GM12878 (cell line): Measurements from ENCODE around the gene NDOR1. TPM values are rescaled to one million over a fixed set of nuclear protein-coding genes. Genes with fewer than 3 reads are reported as not detected.

Experiments
- ATAC-seq: fragments of 200-7000 bp; cut with Tn5 transposase; 3 replicates; pipeline ENCODE4 v1.9.1; 2020; ENCODE audit warnings: mild to moderate bottlenecking, moderate library complexity
- BruUV-seq: library from RNA; stranded (reverse); fragments of 400-500 nt; replicated peaks from 2 replicates; lab custom pipeline; 2021; lab: Mats Ljungman, UMichigan
- CTCF ChIA-PET: fragments of 300-600 bp; sonication (Branson Sonifier 250); formaldehyde crosslinking; extraction: SDS; loops from one replicate; lab custom pipeline; 2021; ENCODE audit warnings: inconsistent platforms; lab: Yijun Ruan, JAX
- POLR2A ChIA-PET: fragments of 350-600 bp; formaldehyde crosslinking; extraction: SDS; loops from one replicate; lab custom pipeline; 2021; ENCODE audit warnings: inconsistent platforms; lab: Charles Lee
- RAD21 ChIA-PET: fragments of 300-600 bp; sonication (Branson Sonifier 250); formaldehyde crosslinking; loops from one replicate; lab custom pipeline; 2023; ENCODE audit warnings: antibody characterized with exemption; ENCODE audit not compliant: unreplicated experiment; lab: Charles Lee
- SMC1A ChIA-PET: fragments of 300-600 bp; sonication (Branson Sonifier 250); formaldehyde crosslinking; loops from one replicate; lab custom pipeline; 2023; ENCODE audit not compliant: unreplicated experiment, uncharacterized antibody; lab: Charles Lee
- DNase-seq: peaks from one replicate; pipeline ENCODE4 v3.0.0-alpha.2; 2011; ENCODE audit warnings: low read depth, low spot score
- FAIRE-seq: peaks from 3 replicates; lab custom pipeline; 2011; peaks lifted over from hg19 to GRCh38; lab: Jason Lieb, UNC
- H2AFZ ChIP-seq: 2 replicates; pipeline ENCODE4 v1.6.0; 2011; ENCODE audit warnings: low read depth, low read length, control low read depth; ENCODE audit not compliant: control insufficient read depth
- H3K27ac ChIP-seq: 2 replicates; pipeline ENCODE4 v1.5.1; 2011; ENCODE audit warnings: control low read depth; ENCODE audit not compliant: control insufficient read depth, insufficient read depth
- H3K27me3 ChIP-seq, 2 experiments: replicated peaks in 1 of 2; 2 replicates each; pipeline versions ENCODE4 v1.6.0 to v1.6.1; 2011; ENCODE audit warnings: low read length in 1 of 2; ENCODE audit not compliant: control insufficient read depth in 2 of 2, insufficient read depth in 2 of 2
- H3K36me3 ChIP-seq, 2 experiments: 2 replicates each; pipeline ENCODE4 v1.5.1; 2011; ENCODE audit warnings: low read length in 1 of 2; ENCODE audit not compliant: control insufficient read depth in 2 of 2, insufficient read depth in 2 of 2
- H3K4me1 ChIP-seq: 2 replicates; pipeline ENCODE4 v1.6.1; 2011; ENCODE audit warnings: mild to moderate bottlenecking, low read length, moderate library complexity, mixed read lengths; ENCODE audit not compliant: control insufficient read depth, insufficient read depth
- H3K4me2 ChIP-seq: 2 replicates; pipeline ENCODE4 v1.6.0; 2011; ENCODE audit warnings: control low read depth; ENCODE audit not compliant: control insufficient read depth, insufficient read depth
- H3K4me3 ChIP-seq: fragments of 200-600 bp; sonication (generic); 2 replicates; pipeline ENCODE4 v1.5.1; 2016
- H3K79me2 ChIP-seq: 2 replicates; pipeline ENCODE4 v1.6.0; 2011; ENCODE audit warnings: low read length; ENCODE audit not compliant: control insufficient read depth, insufficient read depth
- H3K9ac ChIP-seq: 2 replicates; pipeline ENCODE4 v1.8.0; 2011; ENCODE audit warnings: low read length, control low read depth, mixed read lengths; ENCODE audit not compliant: control insufficient read depth, insufficient read depth
- H3K9me3 ChIP-seq: replicated peaks from 3 replicates; pipeline ENCODE4 v1.5.1; 2011; ENCODE audit warnings: mild to moderate bottlenecking, low read length; ENCODE audit not compliant: control insufficient read depth, insufficient read depth
- H4K20me1 ChIP-seq: 2 replicates; pipeline ENCODE4 v1.6.0; 2011; ENCODE audit not compliant: control insufficient read depth, insufficient read depth
- BMI1 ChIP-seq: fragments of 450-650 bp; IDR thresholded peaks from 2 replicates; pipeline ENCODE4 v1.6.1; 2016; ENCODE audit warnings: mild to moderate bottlenecking, moderate library complexity, borderline replicate concordance
- CHD4 ChIP-seq: fragments of 200-600 bp; sonication (generic); IDR thresholded peaks from 2 replicates; pipeline ENCODE4 v1.6.1; 2016; ENCODE audit warnings: mild to moderate bottlenecking
- DPF2 ChIP-seq: fragments of 450-650 bp; IDR thresholded peaks from 2 replicates; pipeline ENCODE4 v1.6.1; 2017; ENCODE audit warnings: mild to moderate bottlenecking
- EGR1 ChIP-seq, 2 experiments: IDR thresholded peaks; 1 replicate in 1 of 2; 2 replicates in 1 of 2; pipeline ENCODE4 v1.6.1; 2011 to 2012; ENCODE audit warnings: low read depth in 2 of 2, low read length in 2 of 2, borderline replicate concordance in 1 of 2, mild to moderate bottlenecking in 1 of 2, moderate library complexity in 1 of 2
- IKZF1 ChIP-seq: fragments of 450-650 bp; conservative IDR thresholded peaks from 2 replicates; pipeline ENCODE4 v1.6.1; 2017; ENCODE audit warnings: antibody characterized with exemption, mild to moderate bottlenecking
- MYC ChIP-seq: IDR thresholded peaks from 2 replicates; pipeline ENCODE4 v1.6.1; 2011; ENCODE audit warnings: mild to moderate bottlenecking, low read length, moderate library complexity, inconsistent platforms; ENCODE audit not compliant: insufficient read depth, insufficient replicate concordance, insufficient read length, severe bottlenecking
- NFXL1 ChIP-seq: fragments of 450-650 bp; IDR thresholded peaks from 2 replicates; pipeline ENCODE4 v1.6.1; 2017; ENCODE audit warnings: antibody characterized with exemption, mild to moderate bottlenecking, borderline replicate concordance
- NR2F1 ChIP-seq: fragments of 450-650 bp; conservative IDR thresholded peaks from 2 replicates; pipeline ENCODE4 v1.6.1; 2017; ENCODE audit warnings: mild to moderate bottlenecking
- POLR2AphosphoS5 ChIP-seq: IDR thresholded peaks from 2 replicates; pipeline ENCODE4 v1.6.1; 2011; ENCODE audit warnings: mild to moderate bottlenecking, low read length, inconsistent platforms
- SREBF2 ChIP-seq: IDR thresholded peaks from 2 replicates; pipeline ENCODE4 v1.6.1; 2012; ENCODE audit warnings: mild to moderate bottlenecking, low read length
- STAT1 ChIP-seq: fragments of 450-650 bp; conservative IDR thresholded peaks from 2 replicates; pipeline ENCODE4 v1.6.1; 2014; ENCODE audit warnings: antibody characterized with exemption, mild to moderate bottlenecking
- TARDBP ChIP-seq: IDR thresholded peaks from 2 replicates; pipeline ENCODE4 v1.6.1; 2016; ENCODE audit warnings: borderline replicate concordance
- ZNF217 ChIP-seq: fragments of 450-650 bp; IDR thresholded peaks from 2 replicates; pipeline ENCODE4 v1.6.1; 2017; ENCODE audit warnings: antibody characterized with exemption, mild to moderate bottlenecking
- ZNF24 ChIP-seq: fragments of 450-650 bp; IDR thresholded peaks from 2 replicates; pipeline ENCODE4 v1.6.1; 2017; ENCODE audit warnings: antibody characterized with exemption, mild to moderate bottlenecking
- ZZZ3 ChIP-seq: IDR thresholded peaks from 2 replicates; pipeline ENCODE4 v1.6.1; 2011; ENCODE audit warnings: low read depth; ENCODE audit not compliant: control insufficient read depth, insufficient read length
- WGBS: methylation state at CpG from one replicate; pipeline ENCODE4 v1.1.6; 2016; ENCODE audit warnings: low lambda C conversion rate; ENCODE audit not compliant: insufficient replicate concordance, insufficient coverage; ENCODE audit errors: missing lambda C conversion rate; 5-methylcytosine and 5-hydroxymethylcytosine counted together
- in situ Hi-C: fragments of 300-500 bp; cut with MboI; formaldehyde crosslinking; loops from 9 replicates; pipeline ENCODE4 v1.14.3; 2018; ENCODE audit warnings: mixed read lengths
- intact Hi-C: fragments of 100-400 bp; cut with micrococcal nuclease; formaldehyde crosslinking; loops from one replicate; pipeline ENCODE4 v1.14.2; 2022; ENCODE audit not compliant: unreplicated experiment
- polyA plus RNA-seq, 11 experiments: library from polyadenylated mRNA; depleted of rRNA in 4 of 11; unstranded in 6 of 11; stranded (reverse) in 5 of 11; fragments of >200 nt; fragmentation: Nextera tagmentation in 4 of 11; fragmentation: Illumina TruSeq in 1 of 11; extraction: Ambion mirVana in 4 of 11; extraction: Trizol in 1 of 11; gene quantifications; 1 replicate in 1 of 11; 2 replicates in 10 of 11; pipeline versions ENCODE4 v1.2.1 to v1.2.3, GENCODE V29; 2011 to 2016; ENCODE audit warnings: inconsistent platforms in 2 of 11, missing spikeins in 2 of 11, low read depth in 1 of 11
- total RNA-seq, 4 experiments: library from RNA; depleted of rRNA in 3 of 4; stranded (reverse); fragments of >200 nt in 3 of 4; fragmentation: Illumina TruSeq in 1 of 4; extraction: Trizol in 1 of 4; gene quantifications; 2 replicates each; pipeline versions ENCODE4 v1.2.1 to v1.2.3, GENCODE V29; 2013 to 2021
- TF ChIP-seq, protein P1 (sequence below): fragments of 450-650 bp; formaldehyde crosslinking; IDR thresholded peaks from 2 replicates; pipeline ENCODE4 v1.4.0; 2022; ENCODE audit warnings: mild to moderate bottlenecking, moderate library complexity
- TF ChIP-seq, protein P2 (sequence below): IDR thresholded peaks from 2 replicates; pipeline ENCODE4 v1.6.1; 2011; ENCODE audit warnings: borderline replicate concordance, low read depth, mild to moderate bottlenecking, moderate library complexity, low read length; ENCODE audit not compliant: insufficient read depth, poor library complexity, severe bottlenecking
- TF ChIP-seq, protein P3 (sequence below): fragments of 150-350 bp; IDR thresholded peaks from 2 replicates; pipeline ENCODE4 v1.6.1; 2014; ENCODE audit warnings: mild to moderate bottlenecking, low read depth, low read length

NDOR1 gene
- total and polyA plus RNA-seq, 10 of the 15 experiments (the other 5 are each of a cell fraction or from before 2014, with no cell fraction given): 0.04 to 32.9 (median 11.1) TPM

DNA sequence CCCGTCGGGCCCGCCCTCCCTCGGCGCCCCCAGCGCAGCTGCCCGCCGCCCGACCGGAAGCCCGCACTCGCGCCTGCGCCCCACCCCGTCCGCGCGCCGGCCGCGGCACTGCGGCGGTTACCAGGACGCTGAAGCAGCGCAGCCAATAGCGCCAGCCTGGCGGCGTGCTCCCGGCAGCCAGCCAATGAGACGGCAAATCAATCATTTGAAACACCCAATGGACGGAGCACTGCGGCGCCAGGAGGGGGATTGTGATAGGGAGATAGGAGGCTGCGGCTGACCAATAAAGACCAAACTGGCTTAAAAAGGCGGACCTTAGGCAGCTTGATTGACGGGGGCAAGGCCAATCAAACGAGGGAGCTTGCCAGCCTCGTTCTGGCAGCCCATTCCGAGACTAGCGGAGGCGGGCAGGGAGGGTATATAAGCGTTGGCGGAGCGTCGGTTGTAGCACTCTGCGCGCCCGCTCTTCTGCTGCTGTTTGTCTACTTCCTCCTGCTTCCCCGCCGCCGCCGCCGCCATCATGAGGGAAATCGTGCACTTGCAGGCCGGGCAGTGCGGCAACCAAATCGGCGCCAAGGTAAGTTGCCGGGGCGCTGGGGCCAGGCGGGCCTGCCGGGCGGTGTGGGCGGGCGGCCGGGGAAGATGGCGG is 35.5 kb downstream of the NDOR1 start, which contains the start of gene TUBB4B:
TSS of gene TUBB4B (plus strand) at position 447 of the 649 bp plus-strand sequence. CDS start at position 521, 74 bp downstream.
- ChIA-PET SMC1A (interaction anchor here (0.7 to 1.7 kb wide), 5 partner anchors 13 to 154 kb away, joined by 3 to 6 read pairs (median 3); partner anchors contain the start of gene MAN1B1), RAD21 (interaction anchor here (0.9 to 1.9 kb wide), 11 partner anchors 14 to 122 kb away, joined by 3 to 13 read pairs (median 3); partner anchors contain the start of genes NELFB, NRARP, RNF208 and TPRN), CTCF (interaction anchor here (0.6 to 5.3 kb wide), 12 partner anchors 14 to 206 kb away, joined by 3 to 52 read pairs (median 4); partner anchors contain the start of genes CYSRT1, NELFB, RNF208 and RNF224), POLR2A (interaction anchor here (0.7 to 9.2 kb wide), 27 partner anchors 11 to 249 kb away, joined by 3 to 112 read pairs (median 6); partner anchors contain the start of genes CYSRT1, EXD3, MAN1B1 and NELFB)
- Histone ChIP-seq H3K27me3 (no peaks in the 10 kb centered on the region), H3K9me3 (no peaks in the 10 kb centered on the region), H3K4me1 (peaks cover 42% of the 10 kb centered on the region), H4K20me1 (peaks cover 4% of the 10 kb centered on the region; the same call in 1 of the 2 replicates), H3K36me3 (peaks cover 8 to 14% of the 10 kb centered on the region in 2 experiments), H3K4me2 (peak within 1 kb of the TSS; percentile 91), H3K4me3 (peak within 1 kb of the TSS; percentile 98), H3K79me2 (peaks cover 30% of the 10 kb centered on the region), H2AFZ (peak within 1 kb of the TSS; percentile 75), H3K27ac (peak within 1 kb of the TSS; percentile 83), H3K9ac (peak within 1 kb of the TSS; percentile 68)
- ATAC-seq: peak; percentile 86
- BruUV-seq: no TSS peak
- WGBS: under 1% methylated on average over 62 of the region's 67 CpGs
- DNase-seq: peak; percentile 100
- intact Hi-C loops: no loop called here
- in situ Hi-C loops: no loop called here
- peak; percentile 100 for FAIRE-seq
- peak; percentile 39; the same call in 1 of the 2 replicates for TF ChIP-seq ZNF24
- no peak for TF ChIP-seq MYC
- no peak for TF ChIP-seq BMI1
- TF ChIP-seq SREBF2: no peak
- no peak for TF ChIP-seq CHD4
- peak; percentile 54 for TF ChIP-seq NR2F1
- TF ChIP-seq, protein P1, sequence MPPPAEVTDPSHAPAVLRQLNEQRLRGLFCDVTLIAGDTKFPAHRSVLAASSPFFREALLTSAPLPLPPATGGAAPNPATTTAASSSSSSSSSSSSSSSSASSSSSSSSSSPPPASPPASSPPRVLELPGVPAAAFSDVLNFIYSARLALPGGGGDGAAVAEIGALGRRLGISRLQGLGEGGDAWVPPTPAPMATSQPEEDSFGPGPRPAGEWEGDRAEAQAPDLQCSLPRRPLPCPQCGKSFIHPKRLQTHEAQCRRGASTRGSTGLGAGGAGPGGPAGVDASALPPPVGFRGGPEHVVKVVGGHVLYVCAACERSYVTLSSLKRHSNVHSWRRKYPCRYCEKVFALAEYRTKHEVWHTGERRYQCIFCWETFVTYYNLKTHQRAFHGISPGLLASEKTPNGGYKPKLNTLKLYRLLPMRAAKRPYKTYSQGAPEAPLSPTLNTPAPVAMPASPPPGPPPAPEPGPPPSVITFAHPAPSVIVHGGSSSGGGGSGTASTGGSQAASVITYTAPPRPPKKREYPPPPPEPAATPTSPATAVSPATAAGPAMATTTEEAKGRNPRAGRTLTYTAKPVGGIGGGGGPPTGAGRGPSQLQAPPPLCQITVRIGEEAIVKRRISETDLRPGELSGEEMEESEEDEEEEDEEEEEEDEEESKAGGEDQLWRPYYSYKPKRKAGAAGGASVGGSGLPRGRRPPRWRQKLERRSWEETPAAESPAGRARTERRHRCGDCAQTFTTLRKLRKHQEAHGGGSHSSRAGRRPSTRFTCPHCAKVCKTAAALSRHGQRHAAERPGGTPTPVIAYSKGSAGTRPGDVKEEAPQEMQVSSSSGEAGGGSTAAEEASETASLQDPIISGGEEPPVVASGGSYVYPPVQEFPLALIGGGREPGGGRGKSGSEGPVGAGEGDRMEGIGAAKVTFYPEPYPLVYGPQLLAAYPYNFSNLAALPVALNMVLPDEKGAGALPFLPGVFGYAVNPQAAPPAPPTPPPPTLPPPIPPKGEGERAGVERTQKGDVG (CRISPR knock-in tag): no peak
- no peak for TF ChIP-seq ZZZ3
- TF ChIP-seq POLR2AphosphoS5: peak; percentile 99
- TF ChIP-seq, protein P2, sequence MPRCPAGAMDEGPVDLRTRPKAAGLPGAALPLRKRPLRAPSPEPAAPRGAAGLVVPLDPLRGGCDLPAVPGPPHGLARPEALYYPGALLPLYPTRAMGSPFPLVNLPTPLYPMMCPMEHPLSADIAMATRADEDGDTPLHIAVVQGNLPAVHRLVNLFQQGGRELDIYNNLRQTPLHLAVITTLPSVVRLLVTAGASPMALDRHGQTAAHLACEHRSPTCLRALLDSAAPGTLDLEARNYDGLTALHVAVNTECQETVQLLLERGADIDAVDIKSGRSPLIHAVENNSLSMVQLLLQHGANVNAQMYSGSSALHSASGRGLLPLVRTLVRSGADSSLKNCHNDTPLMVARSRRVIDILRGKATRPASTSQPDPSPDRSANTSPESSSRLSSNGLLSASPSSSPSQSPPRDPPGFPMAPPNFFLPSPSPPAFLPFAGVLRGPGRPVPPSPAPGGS: no peak
- peak; percentile 100 for TF ChIP-seq DPF2
- peak; percentile 48; the same call in 1 of the 2 replicates for TF ChIP-seq NFXL1
- peak in 1 of 2 experiments; percentile 73; a peak in 2 of 3 replicates for TF ChIP-seq EGR1 (IDR thresholded peaks at IDR 0.05; ENCODE audit: borderline replicate concordance in 1 of 2, low read depth in 2 of 2, low read length in 2 of 2)
- TF ChIP-seq IKZF1: no peak; the same call in none of the 2 replicates
- no peak for TF ChIP-seq ZNF217
- TF ChIP-seq STAT1: peak; percentile 93
- TF ChIP-seq, protein P3, sequence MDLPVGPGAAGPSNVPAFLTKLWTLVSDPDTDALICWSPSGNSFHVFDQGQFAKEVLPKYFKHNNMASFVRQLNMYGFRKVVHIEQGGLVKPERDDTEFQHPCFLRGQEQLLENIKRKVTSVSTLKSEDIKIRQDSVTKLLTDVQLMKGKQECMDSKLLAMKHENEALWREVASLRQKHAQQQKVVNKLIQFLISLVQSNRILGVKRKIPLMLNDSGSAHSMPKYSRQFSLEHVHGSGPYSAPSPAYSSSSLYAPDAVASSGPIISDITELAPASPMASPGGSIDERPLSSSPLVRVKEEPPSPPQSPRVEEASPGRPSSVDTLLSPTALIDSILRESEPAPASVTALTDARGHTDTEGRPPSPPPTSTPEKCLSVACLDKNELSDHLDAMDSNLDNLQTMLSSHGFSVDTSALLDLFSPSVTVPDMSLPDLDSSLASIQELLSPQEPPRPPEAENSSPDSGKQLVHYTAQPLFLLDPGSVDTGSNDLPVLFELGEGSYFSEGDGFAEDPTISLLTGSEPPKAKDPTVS: no peak
- TF ChIP-seq TARDBP: 0 out of 2 replicates have a peak, but pooled peaks have one; percentile 49
